Neural cell (in vitro differentiated cells): ENCODE data around the gene CTRL. TPM values are rescaled to one million over a fixed set of nuclear protein-coding genes. Genes with fewer than 3 reads are reported as not detected.

ENCODE experiments used
- H2AFZ ChIP-seq: fragments of 200-600, 300-800 bp; sonication (generic), shearing (Covaris generic); 2 replicates; pipeline ENCODE4 v1.6.0; 2014; ENCODE audit warnings: low read depth, mild to moderate bottlenecking, antibody characterized with exemption, low read length, moderate library complexity
- H3F3A ChIP-seq: fragments of 200-600 bp; shearing (Covaris generic); 2 replicates; pipeline ENCODE4 v1.6.1; 2016; ENCODE audit warnings: mild to moderate bottlenecking, moderate library complexity, mixed read lengths, antibody characterized with exemption, low read length; ENCODE audit not compliant: insufficient read depth, poor library complexity, severe bottlenecking
- H3K27ac ChIP-seq: fragments of 200-600, 300-800 bp; sonication (generic), shearing (Covaris generic); 2 replicates; pipeline ENCODE4 v1.5.1; 2014; ENCODE audit warnings: mild to moderate bottlenecking, low read length, moderate library complexity
- H3K27me3 ChIP-seq: fragments of 300-800, 200-600 bp; sonication (generic), shearing (Covaris generic); 2 replicates; pipeline ENCODE4 v1.6.0; 2014; ENCODE audit warnings: mild to moderate bottlenecking, low read depth, low read length, moderate library complexity; ENCODE audit not compliant: insufficient read depth
- H3K36me3 ChIP-seq: fragments of 300-800, 200-600 bp; sonication (generic), shearing (Covaris generic); 2 replicates; pipeline ENCODE4 v1.5.1; 2014; ENCODE audit warnings: mild to moderate bottlenecking, antibody characterized with exemption, low read length, moderate library complexity; ENCODE audit not compliant: insufficient read depth
- H3K4me2 ChIP-seq: fragments of 300-800, 200-600 bp; sonication (generic), shearing (Covaris generic); 2 replicates; pipeline ENCODE4 v1.6.0; 2014; ENCODE audit warnings: mild to moderate bottlenecking, low read length
- H3K4me3 ChIP-seq: fragments of 300-800, 200-600 bp; sonication (generic), shearing (Covaris generic); 2 replicates; pipeline ENCODE4 v1.5.1; 2014; ENCODE audit warnings: mild to moderate bottlenecking, low read length, moderate library complexity
- H3K79me2 ChIP-seq: fragments of 200-600 bp; shearing (Covaris generic); replicated peaks from 2 replicates; pipeline ENCODE4 v1.6.0; 2014; ENCODE audit warnings: mild to moderate bottlenecking, low read length, moderate library complexity; ENCODE audit not compliant: insufficient read depth
- H3K9ac ChIP-seq: fragments of 300-800, 200-600 bp; sonication (generic), shearing (Covaris generic); 2 replicates; pipeline ENCODE4 v1.6.1; 2016; ENCODE audit warnings: mild to moderate bottlenecking, low read length, mixed read lengths
- H3K9me2 ChIP-seq: fragments of 200-600 bp; shearing (Covaris generic); 2 replicates; pipeline ENCODE4 v1.6.1; 2016; ENCODE audit warnings: mild to moderate bottlenecking, low read length, mixed read lengths; ENCODE audit not compliant: insufficient read depth
- H3K9me3 ChIP-seq: fragments of 200-600, 300-800 bp; sonication (generic), shearing (Covaris generic); 2 replicates; pipeline ENCODE4 v1.6.1; 2016; ENCODE audit warnings: mild to moderate bottlenecking, mixed run types, low read length, moderate library complexity, mixed read lengths
- H4K20me1 ChIP-seq: fragments of 200-600 bp; shearing (Covaris generic); 2 replicates; pipeline ENCODE4 v1.6.1; 2016; ENCODE audit warnings: mild to moderate bottlenecking, mixed run types; ENCODE audit not compliant: insufficient read depth
- CTCF ChIP-seq: fragments of 450-650 bp; IDR thresholded peaks from 2 replicates; pipeline ENCODE4 v1.5.1; 2014; ENCODE audit warnings: antibody characterized with exemption, mild to moderate bottlenecking, moderate library complexity; ENCODE audit not compliant: poor library complexity, severe bottlenecking
- EP300 ChIP-seq: fragments of 450-650 bp; conservative IDR thresholded peaks from 2 replicates; pipeline ENCODE4 v1.6.1; 2014; ENCODE audit warnings: antibody characterized with exemption, mild to moderate bottlenecking, moderate library complexity; ENCODE audit not compliant: poor library complexity, severe bottlenecking
- EZH2 ChIP-seq: fragments of 200-600, 300-800 bp; shearing (Covaris generic), sonication (generic); IDR thresholded peaks from 2 replicates; pipeline ENCODE4 v1.6.1; 2014; ENCODE audit warnings: antibody characterized with exemption, low read length, borderline replicate concordance, mild to moderate bottlenecking; ENCODE audit not compliant: insufficient read depth, poor library complexity, severe bottlenecking
- MXI1 ChIP-seq: fragments of 450-650 bp; conservative IDR thresholded peaks from 2 replicates; pipeline ENCODE4 v1.6.1; 2014; ENCODE audit warnings: antibody characterized with exemption, mild to moderate bottlenecking; ENCODE audit not compliant: poor library complexity, severe bottlenecking
- POLR2AphosphoS5 ChIP-seq: IDR thresholded peaks from 2 replicates; pipeline ENCODE4 v1.6.1; 2012
- RAD21 ChIP-seq: fragments of 450-650 bp; conservative IDR thresholded peaks from 2 replicates; pipeline ENCODE4 v1.6.1; 2014; ENCODE audit warnings: antibody characterized with exemption, mild to moderate bottlenecking, moderate library complexity
- REST ChIP-seq: IDR thresholded peaks from 2 replicates; pipeline ENCODE4 v1.6.1; 2012; ENCODE audit warnings: borderline replicate concordance
- SMC3 ChIP-seq: fragments of 450-650 bp; conservative IDR thresholded peaks from 2 replicates; pipeline ENCODE4 v1.6.1; 2014; ENCODE audit warnings: antibody characterized with exemption, mild to moderate bottlenecking, moderate library complexity; ENCODE audit not compliant: poor library complexity
- TAF1 ChIP-seq: IDR thresholded peaks from 2 replicates; pipeline ENCODE4 v1.6.1; 2012; ENCODE audit warnings: low read depth
- polyA plus RNA-seq: library from polyadenylated mRNA; depleted of rRNA; stranded (reverse); fragments of >200 nt; gene quantifications from 2 replicates; pipeline ENCODE4 v1.2.3, GENCODE V29; 2014

Gene CTRL
- polyA plus RNA-seq, 1 donor from 2014 or later: 3.8 TPM

- Histone ChIP-seq H3K9ac (no peak overlapping the region), H2AFZ (no peak overlapping the region), H3K4me2 (no peak overlapping the region), H4K20me1 (no peaks in the 10 kb centered on the region), H3K4me3 (no peak overlapping the region), H3K27ac (no peak overlapping the region), H3K79me2 (no peaks in the 10 kb centered on the region), H3K9me3 (no peaks in the 10 kb centered on the region), H3K36me3 (no peaks in the 10 kb centered on the region), H3K27me3 (no peaks in the 10 kb centered on the region), H3K9me2 (no peaks in the 10 kb centered on the region), H3F3A (no peaks in the 10 kb centered on the region)
- no peak for TF ChIP-seq EZH2
- TF ChIP-seq CTCF: no peak
- no peak for TF ChIP-seq TAF1
- no peak for TF ChIP-seq MXI1
- no peak for TF ChIP-seq SMC3
- no peak for TF ChIP-seq POLR2AphosphoS5
- TF ChIP-seq RAD21: no peak
- TF ChIP-seq EP300: no peak
- TF ChIP-seq REST: no peak
These were observed 19.8 kb upstream of the CTRL start for GRCh38 chr16:67951485-67951884.

GRCh38 chr16:67950335-67950843 is 18.7 kb upstream of the CTRL start:
- H3K9ac ChIP-seq: no peak overlapping the region
- H4K20me1 ChIP-seq: no peaks in the 10 kb centered on the region
- H3K36me3 ChIP-seq: no peaks in the 10 kb centered on the region

More at GRCh38 chr16:67950335-67950843, 18.7 kb upstream of the CTRL start:
- no peaks in the 10 kb centered on the region for H3K79me2 ChIP-seq
- H3K4me3 ChIP-seq: no peak overlapping the region
- H3K9me2 ChIP-seq: no peaks in the 10 kb centered on the region
- H2AFZ ChIP-seq: no peak overlapping the region
- no peak overlapping the region for H3K27ac ChIP-seq
- no peaks in the 10 kb centered on the region for H3F3A ChIP-seq
- H3K4me2 ChIP-seq: no peak overlapping the region
- no peaks in the 10 kb centered on the region for H3K27me3 ChIP-seq
- no peaks in the 10 kb centered on the region for H3K9me3 ChIP-seq
- TF ChIP-seq EZH2: no peak
- TF ChIP-seq POLR2AphosphoS5: no peak
- TF ChIP-seq REST: no peak
- TF ChIP-seq RAD21: no peak
- no peak for TF ChIP-seq SMC3
- no peak for TF ChIP-seq MXI1
- no peak for TF ChIP-seq CTCF
- TF ChIP-seq EP300: no peak
- TF ChIP-seq TAF1: no peak
